NT2/D1 (cell line): ENCODE data around the gene RIPK4.

Experiments
- YY1 ChIP-seq: IDR thresholded peaks from 2 replicates; pipeline ENCODE4 v1.6.1; 2011; ENCODE audit not compliant: insufficient read length, insufficient read depth
- ZNF274 ChIP-seq: IDR thresholded peaks from 2 replicates; pipeline ENCODE4 v1.6.1; 2011; ENCODE audit warnings: mild to moderate bottlenecking, low read depth, low read length

GRCh38 chr21:41752231-41752681, 14.6 kb downstream of the RIPK4 start:
- TF ChIP-seq ZNF274: no peak
- no peak for TF ChIP-seq YY1
